Esophagus squamous epithelium (tissue), 5 donors: ENCODE data around the gene ABCE1. TPM values are rescaled to one million over a fixed set of nuclear protein-coding genes. Genes with fewer than 3 reads are reported as not detected.

ENCODE experiments used
- DNase-seq: peaks from one replicate; lab custom pipeline; 2025; lab: John Stamatoyannopoulos, UW
- H3K27ac ChIP-seq, 4 donors: fragments of 200-600 bp; sonication (generic); one replicate each; pipeline ENCODE4 v1.5.1; 2016 to 2019; ENCODE audit warnings: mild to moderate bottlenecking in 1 of 4
- H3K27me3 ChIP-seq, 4 donors: fragments of 200-600 bp; sonication (generic); 1 replicate in 3 of 4; 2 replicates in 1 of 4; pipeline versions ENCODE4 v1.5.1 to v1.6.0; 2017 to 2021; ENCODE audit warnings: antibody characterized with exemption in 1 of 4
- H3K36me3 ChIP-seq, 3 donors: fragments of 200-600 bp; sonication (generic); one replicate each; pipeline ENCODE4 v1.5.1; 2016 to 2019
- H3K4me1 ChIP-seq, 3 donors: fragments of 200-600 bp; sonication (generic); one replicate each; pipeline ENCODE4 v1.5.1; 2017 to 2019
- H3K4me3 ChIP-seq, 4 donors: fragments of 200-600 bp; sonication (generic); 1 replicate in 3 of 4; 2 replicates in 1 of 4; pipeline ENCODE4 v1.5.1; 2016 to 2019; ENCODE audit warnings: mild to moderate bottlenecking in 2 of 4, moderate library complexity in 1 of 4
- H3K9me3 ChIP-seq, 3 donors: fragments of 200-600 bp; sonication (generic); one replicate each; pipeline ENCODE4 v1.5.1; 2016 to 2019
- POLR2A ChIP-seq, 4 donors: fragments of 450-650 bp; IDR thresholded peaks; one replicate each; pipeline ENCODE4 v1.6.1; 2017; ENCODE audit warnings: antibody characterized with exemption in 4 of 4, mild to moderate bottlenecking in 4 of 4, moderate library complexity in 3 of 4
- WGBS, 2 donors: methylation state at CpG; one replicate each; pipeline ENCODE4 v1.1.5; 2018; 5-methylcytosine and 5-hydroxymethylcytosine counted together
- intact Hi-C: fragments of 100-400 bp; cut with DNase I; formaldehyde crosslinking; loops from one replicate; pipeline ENCODE4 v1.15.0; 2022
- total RNA-seq, 4 donors: library from RNA; depleted of rRNA; stranded (reverse); fragments of >200 nt; gene quantifications; one replicate each; pipeline ENCODE4 v1.1.0, GENCODE V29; 2016
- TF ChIP-seq, protein P1 (sequence below), 6 experiments: fragments of 450-650 bp in 4 of 6; fragments of 200-600 bp in 2 of 6; sonication (generic) in 2 of 6; IDR thresholded peaks; one replicate each; pipeline ENCODE4 v1.5.1; 2016 to 2019; ENCODE audit warnings: antibody characterized with exemption in 6 of 6, mild to moderate bottlenecking in 4 of 6, moderate library complexity in 4 of 6
- donor health status: DM: yes; HTN: yes; CAD: no.

Gene ABCE1
- total RNA-seq, 4 donors from 2014 or later: 54.8 to 109 (median 84.5) TPM

- TF ChIP-seq, protein P1, sequence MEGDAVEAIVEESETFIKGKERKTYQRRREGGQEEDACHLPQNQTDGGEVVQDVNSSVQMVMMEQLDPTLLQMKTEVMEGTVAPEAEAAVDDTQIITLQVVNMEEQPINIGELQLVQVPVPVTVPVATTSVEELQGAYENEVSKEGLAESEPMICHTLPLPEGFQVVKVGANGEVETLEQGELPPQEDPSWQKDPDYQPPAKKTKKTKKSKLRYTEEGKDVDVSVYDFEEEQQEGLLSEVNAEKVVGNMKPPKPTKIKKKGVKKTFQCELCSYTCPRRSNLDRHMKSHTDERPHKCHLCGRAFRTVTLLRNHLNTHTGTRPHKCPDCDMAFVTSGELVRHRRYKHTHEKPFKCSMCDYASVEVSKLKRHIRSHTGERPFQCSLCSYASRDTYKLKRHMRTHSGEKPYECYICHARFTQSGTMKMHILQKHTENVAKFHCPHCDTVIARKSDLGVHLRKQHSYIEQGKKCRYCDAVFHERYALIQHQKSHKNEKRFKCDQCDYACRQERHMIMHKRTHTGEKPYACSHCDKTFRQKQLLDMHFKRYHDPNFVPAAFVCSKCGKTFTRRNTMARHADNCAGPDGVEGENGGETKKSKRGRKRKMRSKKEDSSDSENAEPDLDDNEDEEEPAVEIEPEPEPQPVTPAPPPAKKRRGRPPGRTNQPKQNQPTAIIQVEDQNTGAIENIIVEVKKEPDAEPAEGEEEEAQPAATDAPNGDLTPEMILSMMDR (IDR thresholded peaks at IDR 0.05): no peak
- TF ChIP-seq POLR2A (IDR thresholded peaks at IDR 0.05): no peak
- H3K36me3 ChIP-seq: peaks cover 0 to 67% (median 7%) of the 10 kb centered on the region in 3 donors
Measured at GRCh38 chr4:145171911-145172310, 73.8 kb downstream of the ABCE1 start.

GRCh38 chr4:145176641-145177432 is 78.7 kb downstream of the ABCE1 start:
- Histone ChIP-seq H3K4me1 (peaks cover 15 to 58% (median 19%) of the 10 kb centered on the region in 3 donors), H3K27me3 (no peaks in the 10 kb centered on the region), H3K4me3 (peak overlapping the region in 3 of 4 donors; percentile 75 to 98 (median 86)), H3K27ac (peak overlapping the region; percentile 82 to 100 (median 96)), H3K9me3 (no peaks in the 10 kb centered on the region), H3K36me3 (peaks cover 0 to 25% (median 0%) of the 10 kb centered on the region in 3 donors)
- intact Hi-C loops: no loop called here
- DNase-seq: no peak
- TF ChIP-seq, protein P1 (IDR thresholded peaks at IDR 0.05): no peak
- TF ChIP-seq POLR2A (IDR thresholded peaks at IDR 0.05): no peak
- 38 to 44% methylated on average over 9 of the region's 9 CpGs for WGBS, 2 donors

More at GRCh38 chr4:145171911-145172310, 73.8 kb downstream of the ABCE1 start:
- intact Hi-C loops: no loop called here
- no peak overlapping the region for H3K4me3 ChIP-seq
- H3K27me3 ChIP-seq: no peaks in the 10 kb centered on the region
- no peak overlapping the region for H3K27ac ChIP-seq
- no peak for DNase-seq
- no peaks in the 10 kb centered on the region for H3K9me3 ChIP-seq
- 68 to 75% methylated on average over 1 of the region's 1 CpG for WGBS, 2 donors
- H3K4me1 ChIP-seq: peaks cover 5 to 29% (median 11%) of the 10 kb centered on the region in 3 donors

- no peak for TF ChIP-seq POLR2A (IDR thresholded peaks at IDR 0.05)
- TF ChIP-seq, protein P1 (IDR thresholded peaks at IDR 0.05): no peak
- Histone ChIP-seq H3K27ac (peak overlapping the region; percentile 82 to 100 (median 96)), H3K9me3 (no peaks in the 10 kb centered on the region), H3K36me3 (peaks cover 0 to 18% (median 0%) of the 10 kb centered on the region in 3 donors), H3K4me3 (peak overlapping the region; percentile 6 to 98 (median 80)), H3K27me3 (no peaks in the 10 kb centered on the region), H3K4me1 (peaks cover 15 to 58% (median 19%) of the 10 kb centered on the region in 3 donors)
- no peak for DNase-seq
- intact Hi-C loops: no loop called here
- 5 to 9% methylated on average over 4 of the region's 4 CpGs for WGBS, 2 donors
Measured at GRCh38 chr4:145177511-145177905, 79.4 kb downstream of the ABCE1 start.

GRCh38 chr4:145177906-145178538 is 79.9 kb downstream of the ABCE1 start:
- H3K9me3 ChIP-seq: no peaks in the 10 kb centered on the region
- H3K27ac ChIP-seq: peak overlapping the region; percentile 82 to 100 (median 96)
- DNase-seq: no peak
- intact Hi-C loops: no loop called here
- H3K4me3 ChIP-seq: peak overlapping the region; percentile 75 to 98 (median 85)
- no peak for TF ChIP-seq POLR2A (IDR thresholded peaks at IDR 0.05)
- TF ChIP-seq, protein P1 (IDR thresholded peaks at IDR 0.05): no peak
- H3K4me1 ChIP-seq: peaks cover 15 to 58% (median 19%) of the 10 kb centered on the region in 3 donors
- peaks cover 0 to 15% (median 0%) of the 10 kb centered on the region in 3 donors for H3K36me3 ChIP-seq
- 4 to 16% methylated on average over 9 of the region's 9 CpGs for WGBS, 2 donors
- no peaks in the 10 kb centered on the region for H3K27me3 ChIP-seq
